Fibroblast of villous mesenchyme (primary cell): ENCODE data around the gene SHC4. TPM values are rescaled to one million over a fixed set of nuclear protein-coding genes. Genes with fewer than 3 reads are reported as not detected.

Experiments used
- DNase-seq: peaks from one replicate; pipeline ENCODE4 v3.0.0-alpha.2; 2010; ENCODE audit warnings: low read depth
- H3K4me3 ChIP-seq: 2 replicates; pipeline ENCODE4 v1.5.1; 2011; ENCODE audit warnings: low read depth, mild to moderate bottlenecking, low read length
- CTCF ChIP-seq: IDR thresholded peaks from 2 replicates; pipeline ENCODE4 v1.5.1; 2012; ENCODE audit warnings: low read depth, mild to moderate bottlenecking, low read length; ENCODE audit not compliant: insufficient read depth
- total RNA-seq: library from RNA; depleted of rRNA; stranded (reverse); fragments of >200 nt; gene quantifications from 2 replicates; pipeline ENCODE4 v1.2.3, GENCODE V29; 2012

The SHC4 gene
- total RNA-seq, 1 donor: 3.5 TPM

DNA sequence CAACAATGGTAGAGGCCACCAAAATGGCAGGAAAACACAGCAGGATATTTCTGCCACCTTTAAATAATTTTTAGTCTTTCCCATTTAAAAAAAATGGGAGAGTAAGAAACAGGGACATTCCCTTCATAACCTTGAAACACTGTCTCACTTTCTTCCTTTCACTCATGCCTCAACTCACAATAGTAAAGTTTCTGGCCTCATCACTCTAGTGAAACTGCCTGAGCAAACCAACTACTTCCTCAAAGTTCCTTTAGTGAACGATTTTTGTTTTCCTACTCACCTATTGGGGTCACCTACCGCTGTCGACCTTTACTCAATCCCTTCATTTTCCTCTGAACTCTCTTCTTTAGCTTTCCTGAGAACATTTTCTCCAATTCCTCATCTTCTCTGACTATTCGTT lies 33.0 kb downstream of the SHC4 start:
- no peak for TF ChIP-seq CTCF
- H3K4me3 ChIP-seq: no peak overlapping the region
- DNase-seq: no peak

- no peak for TF ChIP-seq CTCF
- no peak for DNase-seq
These were observed 34.1 kb downstream of the SHC4 start for GRCh38 chr15:48929661-48930060.

DNA sequence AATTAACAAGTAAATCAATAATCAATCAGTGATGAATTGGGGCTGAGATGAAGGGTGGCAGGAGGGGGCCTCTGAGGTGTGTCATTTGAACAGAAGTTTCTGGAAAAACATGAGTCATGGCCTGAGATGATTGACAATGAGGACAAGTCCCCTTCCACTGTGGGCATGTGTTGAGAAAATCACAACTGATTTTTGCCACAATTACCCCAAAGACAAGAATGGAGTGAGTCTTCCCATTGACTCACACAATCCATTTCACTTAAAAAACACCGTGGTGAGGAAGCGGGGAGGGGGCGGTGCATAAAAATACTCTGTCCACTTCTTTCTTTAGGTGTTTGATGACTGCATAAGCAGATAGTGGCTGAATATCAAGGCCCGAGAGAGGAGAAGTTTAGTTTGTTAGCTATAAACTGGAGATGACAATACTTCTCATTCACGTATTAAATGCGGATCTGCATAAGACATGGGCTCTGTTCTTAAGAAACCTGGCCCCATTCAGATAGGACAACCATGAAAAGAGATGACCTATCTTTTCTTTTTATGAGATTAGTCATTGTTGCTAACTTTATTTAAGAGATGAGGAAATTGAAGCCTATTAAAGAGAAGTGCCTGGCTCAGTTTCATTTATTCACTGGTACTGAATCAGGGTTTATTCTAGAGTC lies 34.7 kb downstream of the SHC4 start:
- no peak for TF ChIP-seq CTCF
- H3K4me3 ChIP-seq: no peak overlapping the region
- DNase-seq: no peak

More at GRCh38 chr15:48929661-48930060, 34.1 kb downstream of the SHC4 start:
- no peak overlapping the region for H3K4me3 ChIP-seq

GRCh38 chr15:48925714-48926223 lies 38.0 kb downstream of the SHC4 start:
- H3K4me3 ChIP-seq: no peak overlapping the region
- DNase-seq: peak; percentile 84
- no peak for TF ChIP-seq CTCF

- no peak overlapping the region for H3K4me3 ChIP-seq
- no peak for DNase-seq
- TF ChIP-seq CTCF: no peak
These were observed 39.0 kb downstream of the SHC4 start for GRCh38 chr15:48924528-48925393.

- no peak for DNase-seq
- no peak overlapping the region for H3K4me3 ChIP-seq
- TF ChIP-seq CTCF: no peak
These were observed 41.7 kb downstream of the SHC4 start for GRCh38 chr15:48922046-48922445.
